Panc1 (cell line): ENCODE results near the gene RBM6. TPM values are rescaled to one million over a fixed set of nuclear protein-coding genes. Genes with fewer than 3 reads are reported as not detected.
"Not testable (repeated sequence)": the region's sequence is repeated elsewhere in the genome, so short reads cannot be mapped to it uniquely, and the experiment has no call there.

Source experiments
- ATAC-seq: fragments of 200-7000 bp; cut with Tn5 transposase; 2 replicates; pipeline ENCODE4 v1.9.1; 2020; ENCODE audit warnings: mild to moderate bottlenecking, moderate library complexity
- BruUV-seq: library from RNA; stranded (reverse); fragments of 400-500 nt; replicated peaks from 2 replicates; lab custom pipeline; 2021; lab: Mats Ljungman, UMichigan
- CTCF ChIA-PET: fragments of 300-600 bp; sonication (Branson Sonifier 250); formaldehyde crosslinking; loops from one replicate; lab custom pipeline; 2022; ENCODE audit warnings: antibody characterized with exemption; lab: Charles Lee
- POLR2A ChIA-PET: fragments of 300-600 bp; sonication (Branson Sonifier 250); formaldehyde crosslinking; loops from one replicate; lab custom pipeline; 2022; ENCODE audit warnings: antibody characterized with exemption; lab: Charles Lee
- DNase-seq: peaks from one replicate; pipeline ENCODE4 v3.0.0-alpha.2; 2010; ENCODE audit warnings: low read depth, low spot score
- H3K27ac ChIP-seq: 2 replicates; pipeline ENCODE4 v1.5.1; 2011; ENCODE audit warnings: mild to moderate bottlenecking, low read length, inconsistent platforms
- H3K27me3 ChIP-seq: fragments of 200-500 bp; sonication (Bioruptor generic); 2 replicates; pipeline ENCODE4 v1.6.0; 2014; ENCODE audit warnings: low read length, inconsistent platforms; ENCODE audit not compliant: control insufficient read depth, insufficient read depth
- H3K36me3 ChIP-seq: fragments of 200-500 bp; sonication (Bioruptor generic); 2 replicates; pipeline ENCODE4 v1.5.1; 2014; ENCODE audit warnings: inconsistent platforms, mild to moderate bottlenecking, low read length, moderate library complexity; ENCODE audit not compliant: control insufficient read depth, insufficient read depth
- H3K4me1 ChIP-seq: 2 replicates; pipeline ENCODE4 v1.5.1; 2011; ENCODE audit warnings: inconsistent platforms, mild to moderate bottlenecking, low read length, moderate library complexity; ENCODE audit not compliant: control insufficient read depth, insufficient read depth
- H3K4me3 ChIP-seq, 2 experiments: 2 replicates each; pipeline ENCODE4 v1.5.1; 2011 to 2012; ENCODE audit warnings: low read depth in 2 of 2, low read length in 2 of 2, mild to moderate bottlenecking in 2 of 2, inconsistent platforms in 1 of 2, moderate library complexity in 1 of 2
- H3K9me3 ChIP-seq: fragments of 200-500 bp; sonication (Bioruptor generic); 2 replicates; pipeline ENCODE4 v1.5.1; 2014; ENCODE audit warnings: low read depth, mild to moderate bottlenecking, inconsistent platforms, low read length, moderate library complexity; ENCODE audit not compliant: control insufficient read depth, insufficient read depth
- CTCF ChIP-seq: fragments of 450-650 bp; IDR thresholded peaks from 2 replicates; pipeline ENCODE4 v1.5.1; 2017; ENCODE audit warnings: mild to moderate bottlenecking
- POLR2AphosphoS5 ChIP-seq: IDR thresholded peaks from 2 replicates; pipeline ENCODE4 v1.6.1; 2012; ENCODE audit warnings: mild to moderate bottlenecking, low read depth, low read length, moderate library complexity
- REST ChIP-seq, 2 experiments: IDR thresholded peaks; 2 replicates each; pipeline ENCODE4 v1.6.1; 2011 to 2012; ENCODE audit warnings: low read depth in 2 of 2, control low read depth in 1 of 2, low read length in 1 of 2, mild to moderate bottlenecking in 1 of 2, moderate library complexity in 1 of 2; ENCODE audit not compliant: insufficient read depth in 1 of 2
- SIN3A ChIP-seq: IDR thresholded peaks from 2 replicates; pipeline ENCODE4 v1.6.1; 2012; ENCODE audit warnings: low read depth, mild to moderate bottlenecking, low read length, moderate library complexity, borderline replicate concordance; ENCODE audit not compliant: insufficient read depth
- TCF7L2 ChIP-seq: IDR thresholded peaks from 2 replicates; pipeline ENCODE4 v1.6.1; 2011; ENCODE audit warnings: mild to moderate bottlenecking, low read depth, low read length, inconsistent platforms
- in situ Hi-C: cut with HindIII; loops from 2 replicates; pipeline ENCODE4 v1.10.0; 2016; ENCODE audit warnings: low sequenced_read_pairs, low pct_unique_long_range_greater_than_20kb
- intact Hi-C: fragments of 100-400 bp; cut with micrococcal nuclease; formaldehyde crosslinking; loops from one replicate; pipeline ENCODE4 v1.10.0; 2022; ENCODE audit not compliant: unreplicated experiment
- total RNA-seq: library from RNA; stranded (reverse); gene quantifications from one replicate; pipeline ENCODE4 v1.2.1, GENCODE V29; 2021; ENCODE audit not compliant: unreplicated experiment

The RBM6 gene
- total RNA-seq, 1 experiment from 2014 or later: 43.6 TPM

- BruUV-seq: no TSS peak
- H3K4me1 ChIP-seq: peaks cover 33% of the 10 kb centered on the region
- peak; percentile 3; the same call in 1 of the 2 replicates for ATAC-seq
- DNase-seq: no peak
- H3K27me3 ChIP-seq: no peaks in the 10 kb centered on the region
- intact Hi-C loops: no loop called here
- ChIA-PET POLR2A (interaction anchor here (0.7 kb wide), 1 partner anchor 103 kb away, joined by 4 read pairs; no protein-coding TSS in a partner anchor), CTCF (no interaction called here)
- peaks cover 2% of the 10 kb centered on the region; the same call in 1 of the 2 replicates for H3K36me3 ChIP-seq
- peak overlapping the region; percentile 87 for H3K27ac ChIP-seq
- no peaks in the 10 kb centered on the region for H3K9me3 ChIP-seq
- peak overlapping the region; percentile 46 to 62 for H3K4me3 ChIP-seq
- no peak for TF ChIP-seq SIN3A
- no peak for TF ChIP-seq CTCF
- no peak for TF ChIP-seq TCF7L2
- no peak for TF ChIP-seq POLR2AphosphoS5
- no peak for TF ChIP-seq REST (IDR thresholded peaks at IDR 0.05; ENCODE audit: insufficient read depth in 1 of 2, low read depth in 2 of 2, low read length in 1 of 2)
- in situ Hi-C loops: no loop called here
Measured at GRCh38 chr3:49902511-49903345, 37.2 kb upstream of the RBM6 start.

- peak; percentile 83 for ATAC-seq
- POLR2A ChIA-PET: no interaction called here
- H3K9me3 ChIP-seq: no peaks in the 10 kb centered on the region
- in situ Hi-C loops (no loop called here), intact Hi-C loops (no loop called here)
- peak; percentile 79 for TF ChIP-seq POLR2AphosphoS5
- TF ChIP-seq REST (IDR thresholded peaks at IDR 0.05; ENCODE audit: insufficient read depth in 1 of 2, low read depth in 2 of 2, low read length in 1 of 2): no peak
- no peak for TF ChIP-seq TCF7L2
- no peak for TF ChIP-seq CTCF
- H3K4me1 ChIP-seq: peaks cover 33% of the 10 kb centered on the region
- peaks cover 2% of the 10 kb centered on the region; the same call in 1 of the 2 replicates for H3K36me3 ChIP-seq
- DNase-seq: no peak
- no peaks in the 10 kb centered on the region for H3K27me3 ChIP-seq
- TSS peak; percentile 93 for BruUV-seq
- H3K27ac ChIP-seq: peak within 1 kb of the TSS; percentile 87
- peak within 1 kb of the TSS; percentile 46 to 62 for H3K4me3 ChIP-seq
- CTCF ChIA-PET: interaction anchor here (0.5 to 0.7 kb wide), 3 partner anchors 51 to 1503 kb away, joined by 3 to 5 read pairs (median 3); no protein-coding TSS in a partner anchor
Measured at GRCh38 chr3:49903451-49904424, 36.2 kb upstream of the RBM6 start, which contains the start of gene MST1R. TSS of gene MST1R (minus strand) at chr3:49903873. CDS start at chr3:49903609, 264 bp downstream.

GRCh38 chr3:49904448-49904847 lies 35.5 kb upstream of the RBM6 start:
- H3K27me3 ChIP-seq, ATAC-seq, H3K36me3 ChIP-seq, intact Hi-C loops, in situ Hi-C loops, DNase-seq, BruUV-seq, POLR2A ChIA-PET, H3K9me3 ChIP-seq, H3K4me3 ChIP-seq: not testable (repeated sequence)
- peaks cover 33% of the 10 kb centered on the region for H3K4me1 ChIP-seq
- CTCF ChIA-PET: interaction anchor here (0.7 kb wide), 1 partner anchor 101 kb away, joined by 3 read pairs; no protein-coding TSS in a partner anchor
- H3K27ac ChIP-seq: peak overlapping the region; percentile 87
